Lower leg skin (tissue), 4 donors: Measurements from ENCODE around the gene PCARE. TPM values are rescaled to one million over a fixed set of nuclear protein-coding genes. Genes with fewer than 3 reads are reported as not detected.
"Not testable (repeated sequence)": the region's sequence is repeated elsewhere in the genome, so short reads cannot be mapped to it uniquely, and the experiment has no call there.

Experiments used
- DNase-seq, 2 donors: peaks; one replicate each; pipeline ENCODE4 v3.0.0-alpha.2; 2019; ENCODE audit warnings: low spot score in 2 of 2
- H3K4me3 ChIP-seq: fragments of 200-600 bp; sonication (generic); 2 replicates; pipeline ENCODE4 v1.5.1; 2017; ENCODE audit warnings: mild to moderate bottlenecking, low read depth; ENCODE audit not compliant: poor library complexity, severe bottlenecking
- POLR2A ChIP-seq, 2 donors: fragments of 450-650 bp; IDR thresholded peaks; one replicate each; pipeline ENCODE4 v1.6.1; 2016 to 2017; ENCODE audit warnings: antibody characterized with exemption in 2 of 2, mild to moderate bottlenecking in 1 of 2, moderate library complexity in 1 of 2
- WGBS, 2 donors: methylation state at CpG; one replicate each; pipeline ENCODE4 v1.1.5; 2018; 5-methylcytosine and 5-hydroxymethylcytosine counted together
- intact Hi-C: fragments of 100-400 bp; cut with DNase I; formaldehyde crosslinking; loops from one replicate; pipeline ENCODE4 v1.15.0; 2023; ENCODE audit warnings: low total_unique reads
- total RNA-seq, 4 donors: library from RNA; depleted of rRNA; stranded (reverse); fragments of >200 nt; gene quantifications; one replicate each; pipeline ENCODE4 v1.1.0, GENCODE V29; 2016
- TF ChIP-seq, protein P1 (sequence below), 3 donors: fragments of 450-650 bp; IDR thresholded peaks; one replicate each; pipeline ENCODE4 v1.5.1; 2016; ENCODE audit warnings: antibody characterized with exemption in 3 of 3, mild to moderate bottlenecking in 3 of 3, moderate library complexity in 2 of 3

Gene PCARE
- total RNA-seq, 4 donors from 2014 or later: 0.02 to 0.13 TPM; not detected in 2

DNA sequence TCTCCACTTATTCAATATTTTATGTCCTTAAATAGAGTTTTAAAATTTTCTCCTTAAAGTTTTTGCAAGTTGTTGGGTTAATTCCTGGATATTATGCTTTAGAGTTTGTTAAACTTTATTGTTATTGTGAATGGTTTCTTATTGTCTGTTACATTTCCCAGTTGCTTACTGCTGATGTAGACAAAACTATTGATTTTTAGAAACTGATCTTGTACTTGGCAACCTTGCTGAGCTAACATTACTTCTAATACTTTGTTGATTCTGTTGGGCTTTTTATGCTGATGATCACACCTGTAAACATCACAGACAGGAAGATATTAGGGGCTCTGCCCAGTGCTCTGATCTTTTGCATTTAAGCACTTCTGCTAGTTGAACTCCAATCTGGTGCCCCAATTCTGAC is 38.1 kb upstream of the PCARE start:
- H3K4me3 ChIP-seq: no peak overlapping the region
- DNase-seq: no peak
- TF ChIP-seq, protein P1, sequence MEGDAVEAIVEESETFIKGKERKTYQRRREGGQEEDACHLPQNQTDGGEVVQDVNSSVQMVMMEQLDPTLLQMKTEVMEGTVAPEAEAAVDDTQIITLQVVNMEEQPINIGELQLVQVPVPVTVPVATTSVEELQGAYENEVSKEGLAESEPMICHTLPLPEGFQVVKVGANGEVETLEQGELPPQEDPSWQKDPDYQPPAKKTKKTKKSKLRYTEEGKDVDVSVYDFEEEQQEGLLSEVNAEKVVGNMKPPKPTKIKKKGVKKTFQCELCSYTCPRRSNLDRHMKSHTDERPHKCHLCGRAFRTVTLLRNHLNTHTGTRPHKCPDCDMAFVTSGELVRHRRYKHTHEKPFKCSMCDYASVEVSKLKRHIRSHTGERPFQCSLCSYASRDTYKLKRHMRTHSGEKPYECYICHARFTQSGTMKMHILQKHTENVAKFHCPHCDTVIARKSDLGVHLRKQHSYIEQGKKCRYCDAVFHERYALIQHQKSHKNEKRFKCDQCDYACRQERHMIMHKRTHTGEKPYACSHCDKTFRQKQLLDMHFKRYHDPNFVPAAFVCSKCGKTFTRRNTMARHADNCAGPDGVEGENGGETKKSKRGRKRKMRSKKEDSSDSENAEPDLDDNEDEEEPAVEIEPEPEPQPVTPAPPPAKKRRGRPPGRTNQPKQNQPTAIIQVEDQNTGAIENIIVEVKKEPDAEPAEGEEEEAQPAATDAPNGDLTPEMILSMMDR (IDR thresholded peaks at IDR 0.05): no peak
- no peak for TF ChIP-seq POLR2A (IDR thresholded peaks at IDR 0.05)
- intact Hi-C loops: loop anchor here (10.0 kb wide), 1 partner anchor 48 kb away; no protein-coding TSS in a partner anchor

DNA sequence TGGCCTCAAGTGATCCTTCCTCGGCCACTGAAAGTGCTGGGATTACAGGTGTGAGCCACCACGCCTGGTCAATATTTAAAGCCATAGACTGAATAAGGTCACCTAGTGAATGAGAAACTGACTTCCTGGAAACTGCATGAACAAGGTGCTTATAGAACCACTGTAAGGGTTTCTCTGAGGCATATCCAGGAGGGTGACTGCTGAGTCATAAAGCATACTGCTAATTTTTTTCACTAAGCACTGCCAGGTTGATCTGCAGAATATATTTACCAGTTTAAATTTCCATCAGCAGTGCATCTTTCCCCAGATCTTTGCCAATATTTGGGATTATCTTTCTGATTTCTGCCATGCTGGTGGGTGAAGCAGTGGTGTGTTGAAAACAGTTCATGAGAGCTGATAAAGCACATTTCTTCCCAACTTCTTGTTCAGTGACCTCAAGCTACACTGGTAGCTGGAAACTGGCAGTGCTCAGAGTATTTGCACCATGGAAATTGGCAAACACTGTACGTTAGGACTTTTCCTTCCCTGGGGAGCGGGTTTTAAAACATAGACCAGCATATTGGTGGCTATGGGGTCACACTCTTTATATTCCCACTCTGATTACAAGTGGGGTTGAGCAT is 36.7 kb upstream of the PCARE start:
- 65 to 71% methylated on average over 4 of the region's 4 CpGs for WGBS, 2 donors
- intact Hi-C loops: loop anchor here (10.0 kb wide), 1 partner anchor 46 kb away; no protein-coding TSS in a partner anchor
- DNase-seq: no peak

DNA sequence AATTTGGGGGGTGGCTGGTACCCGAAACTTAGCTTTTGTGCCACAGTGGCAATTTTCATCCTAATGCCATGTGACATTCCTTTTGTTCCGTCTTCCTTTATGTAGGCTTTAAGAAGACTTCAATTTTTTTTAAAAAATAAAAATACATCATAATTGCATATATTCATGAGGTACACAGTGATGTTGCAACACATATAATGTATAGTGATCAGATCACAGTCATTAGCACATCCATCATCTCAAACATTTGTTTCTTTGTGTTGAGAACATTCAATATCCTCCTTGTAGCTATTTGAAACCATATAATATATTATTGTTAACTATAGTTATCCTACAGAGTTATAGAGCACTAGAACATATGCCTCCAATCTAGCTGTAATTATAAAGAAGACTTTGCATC is 34.9 kb upstream of the PCARE start:
- WGBS, 2 donors: 94 to 97% methylated on average over 2 of the region's 2 CpGs
- intact Hi-C loops: no loop called here
- no peak for DNase-seq
- no peak overlapping the region for H3K4me3 ChIP-seq
- TF ChIP-seq, protein P1 (IDR thresholded peaks at IDR 0.05): no peak
- no peak for TF ChIP-seq POLR2A (IDR thresholded peaks at IDR 0.05)

More for the DNA sequence above, 36.7 kb upstream of the PCARE start:
- TF ChIP-seq, protein P1 (IDR thresholded peaks at IDR 0.05): no peak
- no peak for TF ChIP-seq POLR2A (IDR thresholded peaks at IDR 0.05)
- no peak overlapping the region for H3K4me3 ChIP-seq

DNA sequence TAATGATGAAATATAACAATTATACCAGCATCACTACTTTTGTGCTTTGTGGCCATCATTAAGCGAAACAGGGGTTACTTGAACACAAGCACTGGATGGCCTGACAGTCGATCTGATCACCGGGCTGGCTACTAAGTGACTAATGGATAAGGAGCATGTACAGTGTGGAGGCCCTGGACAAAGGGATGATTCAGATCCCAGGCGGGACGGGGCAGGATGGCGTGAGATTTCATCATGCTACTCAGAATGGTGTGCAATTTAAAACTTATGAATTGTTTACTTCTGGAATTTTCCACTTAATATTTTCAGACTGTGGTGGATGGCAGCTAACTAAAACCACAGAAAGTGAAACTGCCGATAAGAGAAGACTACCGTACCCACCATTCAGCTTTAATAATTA is 33.9 kb upstream of the PCARE start:
- WGBS, 2 donors: 81 to 88% methylated on average over 8 of the region's 8 CpGs
- intact Hi-C loops: no loop called here
- no peak for DNase-seq

DNA sequence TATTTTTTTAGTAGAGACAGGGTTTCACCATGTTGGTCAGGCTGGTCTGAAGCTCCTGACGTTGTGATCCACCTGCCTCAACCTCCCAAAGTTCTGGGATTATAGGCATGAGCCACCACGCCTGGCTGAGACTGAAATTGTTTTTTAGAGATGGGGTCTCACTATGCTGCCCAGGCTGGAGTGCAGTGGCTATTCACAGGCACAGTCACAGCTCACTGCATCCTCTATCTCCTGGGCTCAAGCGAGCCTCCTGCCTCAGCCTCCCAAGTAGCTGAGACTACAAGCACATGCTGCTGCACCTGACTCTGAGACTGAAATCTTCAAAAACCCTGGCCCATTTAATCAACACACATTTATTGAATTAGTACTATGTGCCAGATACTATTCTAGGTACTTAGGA is 33.2 kb upstream of the PCARE start:
- DNase-seq, intact Hi-C loops, H3K4me3 ChIP-seq: not testable (repeated sequence)
- WGBS, 2 donors: 89 to 93% methylated on average over 3 of the region's 3 CpGs

More for the DNA sequence above, 33.9 kb upstream of the PCARE start:
- no peak overlapping the region for H3K4me3 ChIP-seq
- TF ChIP-seq POLR2A (IDR thresholded peaks at IDR 0.05): no peak
- TF ChIP-seq, protein P1 (IDR thresholded peaks at IDR 0.05): no peak

DNA sequence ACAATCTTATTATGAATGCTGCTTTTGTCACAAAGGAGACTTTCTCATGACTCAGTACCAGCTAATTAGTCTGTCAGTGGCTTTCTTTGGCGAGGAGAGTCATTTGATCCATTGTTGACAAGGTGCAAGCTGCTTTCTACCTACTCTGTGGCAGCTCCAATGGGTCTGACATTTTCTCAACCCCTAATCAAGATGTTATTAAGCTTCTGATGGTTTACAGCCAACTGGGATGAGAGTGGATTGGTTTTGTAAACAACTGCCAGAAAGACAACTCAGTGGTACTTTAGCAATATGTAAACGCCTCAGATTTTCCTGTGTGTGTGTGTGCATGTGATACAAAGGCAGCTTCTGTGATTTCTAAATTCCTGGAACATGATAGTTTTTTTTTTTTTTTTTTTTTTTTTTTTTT is 32.7 kb upstream of the PCARE start:
- no peak for DNase-seq
- H3K4me3 ChIP-seq: no peak overlapping the region
- intact Hi-C loops: no loop called here
- 62 to 70% methylated on average over 2 of the region's 2 CpGs for whole genome bisulfite sequencing, 2 donors
- no peak for TF ChIP-seq POLR2A (IDR thresholded peaks at IDR 0.05)
- TF ChIP-seq, protein P1 (IDR thresholded peaks at IDR 0.05): no peak
